HG03103 (cell line): Measurements from ENCODE around the gene GPR42.
"Not testable (repeated sequence)": the region's sequence is repeated elsewhere in the genome, so short reads cannot be mapped to it uniquely, and the experiment has no call there.

Source experiments
- ATAC-seq: cut with Tn5 transposase; IDR thresholded peaks from one replicate; pipeline ENCODE4 v1.9.1; 2021; ENCODE audit warnings: low read depth; ENCODE audit not compliant: unreplicated experiment

GPR42 gene

DNA sequence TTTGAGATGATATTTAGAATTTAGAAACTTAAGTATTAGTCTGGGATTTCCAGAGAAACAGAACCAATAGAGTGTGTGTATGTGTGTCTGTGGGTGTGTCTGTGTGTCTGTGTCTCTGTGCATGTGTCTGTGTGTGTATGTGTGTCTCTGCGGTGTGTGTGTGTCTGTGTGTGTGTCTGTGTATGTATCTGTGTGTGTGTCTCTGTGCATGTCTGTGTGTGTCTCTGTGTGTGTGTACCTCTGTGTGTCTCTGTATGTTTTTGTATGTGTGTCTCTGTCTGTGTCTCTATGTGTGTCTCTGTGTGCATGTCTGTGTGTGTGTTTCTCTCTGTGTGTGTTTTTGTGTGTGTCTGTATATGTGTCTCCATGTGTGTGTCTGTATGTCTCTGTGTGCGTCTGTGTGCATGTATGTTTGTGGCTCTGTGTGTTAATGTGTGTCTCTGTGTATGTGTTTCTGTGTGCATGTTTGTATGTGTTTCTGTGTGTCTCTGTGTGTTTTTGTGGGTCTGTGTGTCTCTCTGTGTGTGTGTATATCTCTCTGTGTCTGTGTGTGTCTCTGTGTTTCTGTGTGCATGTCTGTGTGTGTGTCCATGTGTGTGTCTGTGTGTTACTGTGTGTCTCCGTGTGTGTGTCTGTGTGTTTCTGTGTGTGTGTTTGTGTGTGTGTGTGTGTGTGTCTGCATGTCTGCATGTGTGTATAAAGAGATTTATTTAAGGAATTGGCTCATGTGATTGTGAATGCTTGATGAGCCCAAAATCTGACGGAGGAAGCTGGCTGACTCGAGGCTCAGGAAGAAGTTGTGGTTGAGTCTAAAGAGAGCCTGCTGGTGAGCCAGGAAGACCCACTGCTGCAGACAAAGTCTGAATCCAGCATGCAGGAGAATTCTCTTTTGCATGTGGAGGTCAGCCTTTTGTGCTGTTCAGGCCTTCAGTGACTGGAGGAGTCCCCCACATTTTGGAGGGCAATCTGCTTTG is 22.2 kb downstream of the GPR42 start:
- ATAC-seq, result no peak

DNA sequence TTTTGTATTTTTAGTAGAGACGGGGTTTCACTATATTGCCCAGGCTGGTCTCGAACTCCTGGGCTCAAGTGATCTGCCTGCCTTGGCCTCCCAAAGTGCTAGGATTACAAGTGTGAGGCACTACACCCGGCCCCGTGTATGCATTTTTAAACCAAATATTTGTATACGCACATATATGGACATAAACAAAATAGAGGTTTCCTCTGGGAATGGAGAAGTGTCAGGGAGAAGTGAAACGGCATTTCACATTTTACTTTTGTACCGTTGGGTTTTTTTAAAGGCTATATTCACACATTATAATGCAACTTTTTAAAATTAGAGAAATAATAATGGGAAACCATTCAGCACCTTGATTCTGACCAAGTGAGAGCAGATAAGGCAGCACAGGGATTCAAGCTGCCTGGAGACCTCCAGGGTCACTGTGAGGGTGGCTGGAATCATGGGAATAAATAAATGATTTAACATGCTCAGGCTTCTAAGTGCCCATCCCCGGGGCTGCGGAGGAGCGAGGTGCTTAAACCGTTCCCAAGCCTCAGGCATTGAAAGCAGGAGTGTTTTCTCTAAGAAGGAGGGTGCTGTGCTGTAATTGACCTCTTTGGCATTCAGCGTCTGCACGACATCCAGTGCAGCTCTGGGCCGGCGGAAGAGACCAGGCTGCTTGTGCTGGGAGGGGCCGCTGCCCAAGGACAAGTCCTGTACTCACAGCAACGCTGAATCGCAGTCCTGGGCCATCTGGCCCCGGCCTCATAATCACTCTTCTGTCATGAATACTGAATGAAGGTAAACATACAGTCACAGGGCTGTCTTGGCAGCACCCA is 24.7 kb downstream of the GPR42 start:
- ATAC-seq, result no peak

DNA sequence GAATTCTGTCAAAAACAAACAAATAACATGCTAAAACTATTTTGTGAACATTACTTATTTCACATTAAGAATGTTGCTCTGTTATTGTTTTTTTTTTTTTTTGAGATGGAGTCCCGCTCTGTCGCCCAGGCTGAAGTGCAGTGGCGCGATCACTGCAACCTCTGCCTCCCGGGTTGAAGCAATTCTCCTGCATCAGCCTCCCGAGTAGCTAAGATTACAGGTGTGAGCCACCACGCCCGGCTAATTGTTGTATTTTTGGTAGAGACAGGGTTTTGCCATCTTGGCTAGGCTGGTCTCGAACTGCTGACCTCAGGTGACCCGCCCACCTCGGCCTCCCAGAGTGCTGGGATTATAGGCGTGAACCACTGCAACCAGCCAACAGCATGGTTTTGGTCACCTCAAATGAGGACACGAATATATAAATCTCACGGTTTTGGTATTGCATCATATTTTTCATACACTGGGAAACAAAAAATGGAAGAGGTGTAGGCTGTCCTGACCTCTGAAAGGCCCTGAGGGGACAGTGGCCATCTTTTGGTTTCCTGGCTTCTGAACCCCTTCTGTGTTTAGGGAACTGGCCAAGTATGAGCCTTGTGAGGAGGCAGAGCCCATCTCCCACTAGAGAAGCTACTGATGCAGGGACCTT is 25.5 kb downstream of the GPR42 start:
- ATAC-seq, result no peak

DNA sequence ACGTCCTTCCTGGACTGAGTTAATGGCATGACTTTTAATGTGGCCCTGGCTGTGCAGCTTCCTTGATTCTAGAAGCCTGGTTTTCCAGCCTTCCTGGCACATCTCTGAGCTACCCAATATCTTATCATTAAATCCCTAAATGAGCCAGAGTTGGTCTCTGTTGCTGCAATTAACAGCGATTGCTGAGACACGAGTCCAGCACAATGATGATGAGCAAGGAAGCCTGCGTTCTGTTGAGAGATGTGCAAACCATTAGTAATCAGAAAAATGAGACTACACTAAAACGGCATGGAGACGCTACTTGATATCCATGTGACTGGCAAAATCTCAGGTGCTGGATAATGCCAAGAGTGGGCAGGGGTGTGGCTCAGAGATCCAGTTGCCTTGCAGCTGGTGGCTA is 26.2 kb downstream of the GPR42 start:
- no peak for ATAC-seq

DNA sequence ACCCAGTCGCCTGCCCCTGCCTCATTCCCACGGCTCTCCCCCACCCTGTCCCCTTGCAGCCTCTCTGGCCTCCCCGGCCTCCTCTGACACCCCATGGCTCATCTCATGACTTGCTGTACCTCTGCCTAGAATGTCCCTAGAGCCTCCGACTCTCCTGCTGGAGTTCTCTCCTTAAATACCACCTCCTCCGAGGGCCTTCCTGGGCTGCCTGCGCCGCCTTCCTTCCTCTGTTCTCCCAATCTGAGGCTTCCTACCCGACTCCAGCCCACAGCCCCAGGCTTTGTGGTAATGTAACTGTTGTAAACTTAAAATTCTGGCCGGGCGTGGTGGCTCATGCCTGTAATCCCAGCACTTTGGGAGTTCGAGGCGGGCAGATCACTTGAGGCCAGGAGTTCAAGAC is 27.7 kb downstream of the GPR42 start:
- ATAC-seq, result no peak

DNA sequence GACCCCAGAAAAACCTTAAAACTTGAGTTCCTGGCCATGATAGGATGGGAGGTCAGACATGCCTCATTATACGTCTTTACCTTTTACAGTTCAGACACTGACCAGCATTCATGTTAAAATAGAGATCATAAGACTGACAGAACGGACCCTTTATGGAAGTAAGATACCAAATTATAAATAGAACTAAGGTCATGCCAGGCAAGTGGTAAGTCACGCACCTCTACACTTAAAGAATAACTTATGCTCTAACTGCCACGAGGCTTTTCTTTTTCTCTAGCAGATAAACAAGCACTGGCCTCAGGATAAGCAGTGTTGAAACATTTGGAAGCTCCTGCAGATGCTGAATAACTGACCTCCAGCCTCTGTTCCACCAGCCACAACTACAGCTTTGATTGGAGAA is 28.4 kb downstream of the GPR42 start:
- no peak for ATAC-seq

DNA sequence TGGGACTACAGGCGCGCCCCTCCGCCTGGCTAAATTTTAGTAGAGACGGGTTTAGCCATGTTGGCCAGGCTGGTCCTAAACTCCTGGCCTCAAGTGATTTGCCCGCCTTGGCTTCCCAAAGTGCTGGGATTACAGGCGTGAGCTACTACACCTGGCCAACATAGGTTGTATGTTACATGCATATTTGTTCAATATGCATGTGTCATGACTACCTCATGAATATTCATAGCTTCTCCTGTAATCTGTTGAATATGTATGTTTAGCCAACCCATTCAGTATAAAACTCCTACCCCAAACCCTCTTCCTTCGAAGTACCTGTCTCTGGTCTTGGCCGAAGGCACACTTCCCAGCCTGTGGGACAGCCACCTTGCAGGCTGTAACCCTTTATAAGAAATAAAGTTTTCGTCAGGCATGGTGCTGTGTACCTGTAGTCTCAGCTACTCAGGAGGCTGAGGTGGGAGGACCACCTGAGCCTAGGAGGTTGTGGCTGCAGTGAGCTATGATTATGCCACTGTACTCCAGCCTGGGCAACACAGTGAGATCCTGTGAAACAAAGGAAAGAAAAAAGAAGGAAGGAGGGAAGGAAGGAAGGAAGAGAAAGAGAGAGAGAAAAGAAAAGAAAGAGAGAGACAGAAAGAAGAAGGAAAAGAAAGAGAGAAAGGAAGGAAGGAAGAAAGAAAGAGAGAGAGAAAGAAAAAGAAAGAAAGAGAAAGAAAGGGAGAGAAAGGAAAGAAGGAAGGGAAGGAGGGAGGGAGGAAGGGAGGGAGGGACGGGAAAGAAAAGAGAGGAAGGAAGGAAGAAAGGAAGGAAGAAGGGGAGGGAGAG is 29.3 kb downstream of the GPR42 start:
- ATAC-seq, result no peak

DNA sequence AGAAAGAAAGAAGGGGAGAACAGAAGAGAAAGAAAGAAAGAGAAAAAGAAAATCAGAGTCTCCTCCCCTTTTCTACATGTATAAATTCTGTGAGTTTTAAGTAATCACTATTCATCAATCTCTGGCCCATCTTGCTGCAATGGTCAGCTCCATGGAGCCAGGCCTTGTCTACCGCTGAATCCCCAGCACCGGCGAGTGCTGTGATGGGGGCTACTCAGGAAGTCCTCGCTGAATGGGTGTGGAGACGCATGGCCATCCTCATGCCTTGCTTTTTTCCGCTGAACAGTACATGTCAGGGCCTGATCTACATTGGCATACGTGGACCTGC is 29.9 kb downstream of the GPR42 start:
- no peak for ATAC-seq

DNA sequence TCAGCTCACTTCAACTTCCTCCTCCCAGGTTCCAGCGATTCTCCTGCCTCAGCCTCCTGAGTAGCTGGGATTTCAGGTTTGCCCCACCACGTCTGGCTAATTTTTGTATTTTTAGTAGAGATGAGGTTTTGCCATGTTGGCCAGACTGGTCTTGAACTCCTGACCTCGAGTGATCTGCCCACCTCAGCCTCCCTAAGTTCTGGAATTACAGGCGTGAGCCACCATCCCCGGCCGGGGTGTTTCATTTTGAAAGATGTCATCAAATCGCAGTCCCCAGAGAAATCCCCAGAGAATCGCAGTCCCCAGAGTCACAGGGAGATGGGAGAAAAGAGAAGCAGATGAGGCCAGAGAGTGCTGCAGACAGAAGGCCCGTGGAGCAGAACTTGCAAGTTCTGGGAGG is 30.5 kb downstream of the GPR42 start:
- not testable (repeated sequence) for ATAC-seq

DNA sequence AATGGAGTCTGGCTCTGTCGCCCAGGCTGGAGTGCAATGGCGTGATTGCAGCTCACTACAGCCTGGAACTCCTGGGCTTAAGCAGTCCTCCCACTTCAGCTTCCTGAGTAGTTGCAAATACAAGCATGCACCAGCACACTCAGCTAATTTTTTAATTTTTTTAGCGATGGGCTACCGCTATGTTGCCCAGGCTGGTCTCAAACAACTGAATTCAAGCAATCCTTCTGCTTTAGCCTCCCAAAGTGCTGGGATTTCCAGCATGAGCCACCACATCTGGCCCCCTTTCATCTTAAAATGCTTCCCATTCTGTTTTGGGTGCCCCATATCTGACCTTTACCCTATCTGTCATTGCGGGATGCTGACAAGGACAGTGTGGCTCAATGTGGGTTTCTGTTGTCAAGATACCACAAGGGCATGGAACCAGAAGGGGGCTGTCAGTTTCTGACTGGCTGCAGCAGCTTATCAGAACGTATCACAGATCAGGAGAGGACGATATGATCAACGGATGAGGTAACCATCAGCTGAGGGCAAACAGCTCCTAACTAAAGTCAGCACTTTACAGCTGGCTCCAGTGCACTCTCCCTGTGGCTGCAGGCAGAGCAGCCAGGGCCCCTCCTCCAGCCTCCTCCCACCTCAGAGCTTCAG is 32.4 kb downstream of the GPR42 start:
- no peak for ATAC-seq

DNA sequence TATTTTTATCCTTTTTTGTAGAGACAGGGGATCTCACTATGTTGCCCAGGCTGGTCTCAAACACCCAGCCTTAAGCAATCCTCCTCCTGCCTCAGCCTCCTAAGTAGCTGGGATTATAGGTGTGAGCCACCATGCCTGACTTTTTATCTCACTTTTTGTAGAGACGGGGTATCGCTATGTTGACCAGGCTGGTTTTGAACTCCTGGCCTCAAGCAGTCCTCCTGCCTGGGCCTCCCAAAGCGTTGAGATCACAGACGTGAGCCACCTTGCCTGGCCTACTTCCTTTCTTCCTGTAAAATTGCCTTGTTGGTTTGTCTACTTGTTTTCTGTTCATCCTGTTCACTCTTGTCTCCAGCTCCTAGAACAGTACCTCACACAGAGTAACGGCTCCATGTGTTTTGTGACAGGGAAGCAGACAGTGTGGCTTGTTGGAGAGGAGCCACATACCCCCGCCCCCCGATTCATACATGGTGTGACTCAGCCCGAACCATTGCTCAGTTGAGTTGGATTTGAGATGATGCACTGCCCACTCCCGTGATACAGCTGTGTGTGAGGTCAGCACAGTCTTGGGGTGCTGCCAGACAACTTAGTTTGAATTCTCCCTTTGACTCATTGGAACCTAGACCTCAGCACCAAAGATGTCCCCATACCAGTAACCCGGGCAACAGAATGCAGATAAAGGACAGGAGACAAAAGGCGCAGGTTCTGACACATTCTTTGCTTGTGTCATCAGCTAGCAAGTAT is 34.2 kb downstream of the GPR42 start:
- ATAC-seq, result peak; percentile 62

DNA sequence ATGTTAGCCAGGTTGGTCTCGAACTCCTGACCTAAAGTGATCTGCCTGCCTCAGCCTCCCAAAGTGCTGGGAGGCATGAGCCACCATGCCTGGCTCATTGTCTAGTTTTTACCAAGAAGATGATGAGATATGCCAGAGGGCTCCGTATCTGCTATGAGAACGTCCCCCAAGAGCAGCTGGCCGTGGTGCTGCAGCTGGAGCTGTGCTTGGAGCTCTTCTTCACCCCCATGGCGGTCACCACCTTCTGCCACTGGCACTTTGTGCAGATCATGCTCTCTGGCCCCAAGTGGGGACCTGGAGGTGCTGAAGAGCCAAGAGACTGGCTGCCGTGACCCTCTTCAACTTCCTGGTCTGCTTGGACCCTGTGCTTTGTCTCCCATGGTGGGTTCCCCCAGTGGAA is 36.8 kb downstream of the GPR42 start:
- ATAC-seq, result no peak

DNA sequence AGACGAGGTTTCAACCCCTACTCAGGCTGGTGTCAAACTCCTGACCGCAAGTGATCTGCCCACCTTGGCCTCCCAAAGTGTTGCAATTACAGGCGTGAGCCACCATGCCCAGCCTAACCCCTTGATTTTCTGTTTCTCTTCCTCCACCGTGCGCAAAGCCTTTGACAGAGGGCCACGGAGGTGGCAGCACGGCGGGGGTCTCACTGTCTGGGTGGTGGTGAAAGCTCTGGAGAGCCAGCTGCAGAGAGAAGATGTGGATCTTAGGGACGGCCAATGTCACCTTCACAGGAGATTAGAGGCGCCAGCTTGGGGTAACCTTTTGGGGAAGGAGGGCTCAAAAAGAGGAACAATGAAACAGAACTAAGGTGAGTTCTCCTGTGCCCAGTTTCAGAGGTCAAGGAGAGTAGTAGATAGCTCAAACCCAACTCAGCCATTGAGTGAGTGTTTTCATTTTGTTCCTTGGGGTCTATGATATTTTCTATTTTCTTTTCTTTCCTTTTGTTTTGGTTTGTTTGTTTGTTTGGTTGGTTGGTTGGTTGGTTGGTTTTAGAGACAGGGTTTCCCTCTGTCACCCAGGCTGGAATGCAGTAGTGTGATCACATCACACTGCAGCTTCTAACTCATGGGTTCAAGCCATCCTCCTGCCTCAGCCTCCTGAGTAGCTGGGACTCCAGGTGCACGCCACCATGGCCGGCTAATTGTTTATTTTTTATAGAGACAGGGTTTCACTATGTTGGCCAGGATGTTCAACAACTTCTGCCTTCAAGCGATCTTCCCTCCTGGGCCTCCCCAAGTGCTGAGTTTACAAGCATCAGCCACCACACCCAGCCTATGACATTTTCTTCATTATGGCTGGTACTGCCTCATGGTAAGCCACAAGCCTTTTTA is 37.7 kb downstream of the GPR42 start:
- no peak for ATAC-seq

DNA sequence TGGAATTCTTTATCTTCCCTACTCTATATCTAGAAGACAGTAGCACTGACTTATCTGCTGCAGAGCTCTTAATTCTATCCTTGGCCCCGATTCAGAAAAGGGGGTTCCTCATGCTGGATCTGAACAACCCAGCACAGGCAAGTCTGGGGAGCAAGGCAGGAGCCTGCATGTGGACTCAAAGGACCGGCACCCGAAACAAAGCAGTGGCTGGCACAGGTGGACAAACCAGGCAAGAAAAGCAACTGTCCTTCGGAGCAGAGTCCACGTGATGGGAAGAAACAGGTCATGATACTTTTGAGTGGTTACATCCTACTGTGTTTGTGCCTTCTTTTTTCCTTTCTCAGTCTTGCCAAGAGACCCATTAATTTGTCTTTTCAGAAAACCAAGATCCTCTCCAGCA is 38.3 kb downstream of the GPR42 start:
- no peak for ATAC-seq

DNA sequence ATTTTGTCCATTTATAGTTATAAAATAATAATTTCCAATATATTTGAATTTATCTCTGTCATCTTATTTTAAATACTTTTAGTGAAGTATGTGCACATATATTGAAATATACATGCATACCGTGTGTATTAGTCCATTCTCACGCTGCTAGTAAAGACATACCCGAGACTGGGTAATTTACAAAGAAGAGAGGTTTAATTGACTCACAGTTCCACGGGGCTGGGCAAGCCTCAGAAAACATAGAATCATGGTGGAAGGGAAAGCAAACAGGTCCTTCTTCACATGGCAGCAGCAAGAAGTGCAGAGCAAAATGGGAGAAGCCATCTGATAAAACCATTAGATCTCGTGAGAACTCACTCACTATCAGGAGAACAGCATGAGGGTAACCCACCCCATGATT is 39.6 kb downstream of the GPR42 start:
- no peak for ATAC-seq

DNA sequence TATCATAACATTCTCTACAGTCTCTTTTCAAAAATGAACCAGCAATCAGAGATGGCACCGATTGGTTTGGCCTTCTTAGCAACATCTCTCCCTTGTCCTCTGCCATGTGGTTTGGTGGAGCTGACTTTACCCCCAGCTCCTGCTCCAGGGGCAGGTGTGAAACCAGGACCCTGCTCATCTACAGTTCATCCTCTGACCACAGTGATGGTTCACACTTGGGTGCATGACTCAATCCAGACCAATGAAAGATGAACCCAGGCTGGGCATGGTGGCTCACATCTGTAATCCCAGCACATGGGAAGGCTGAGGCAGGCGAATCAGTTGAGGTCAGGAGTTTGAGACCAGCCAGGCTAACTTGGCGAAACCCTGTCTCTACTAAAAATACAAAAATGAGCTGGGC is 43.6 kb downstream of the GPR42 start:
- no peak for ATAC-seq

DNA sequence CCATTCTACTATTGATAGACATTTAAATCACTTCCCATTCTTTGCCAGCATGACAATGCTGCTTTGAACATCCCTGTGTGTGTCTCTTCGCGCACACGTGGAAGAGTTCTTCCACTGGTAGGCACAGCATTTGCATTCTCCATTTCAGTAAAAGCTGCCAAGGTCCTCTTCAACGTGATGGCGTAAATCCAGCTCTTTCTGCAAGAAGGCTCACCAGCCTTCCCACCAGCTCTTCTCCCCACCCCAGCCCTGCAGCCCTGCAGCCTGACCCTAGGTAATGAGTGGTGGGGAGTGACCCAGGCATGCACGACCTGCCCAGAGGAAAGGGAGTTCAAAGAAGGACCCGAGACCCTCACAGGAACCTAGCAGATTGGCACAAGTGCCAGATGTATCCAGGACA is 45.5 kb downstream of the GPR42 start:
- ATAC-seq, result no peak

DNA sequence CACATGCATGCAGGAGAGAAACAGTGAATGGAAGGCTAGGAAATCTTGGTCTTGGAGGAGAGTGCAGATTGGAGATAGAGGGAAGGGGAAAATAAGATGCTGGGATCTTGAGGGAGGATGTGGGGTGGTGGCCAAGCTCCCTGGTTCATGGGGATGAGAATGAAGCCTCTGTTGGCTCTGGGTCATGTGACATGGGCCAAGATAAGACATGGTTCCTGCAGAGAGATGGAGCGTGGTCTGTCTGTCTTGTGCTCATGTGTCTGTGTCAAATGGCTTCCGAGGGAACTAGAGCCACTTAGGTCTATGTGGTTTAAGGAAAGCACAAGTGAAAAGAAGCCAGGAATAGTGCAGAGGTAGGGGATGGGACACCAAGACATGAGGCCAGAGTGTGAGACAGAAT is 46.4 kb downstream of the GPR42 start:
- no peak for ATAC-seq
